EH (cell line): ENCODE results near the gene COL6A6.

Experiments
- DNase-seq: peaks from one replicate; pipeline ENCODE4 v3.0.0-alpha.2; 2015; ENCODE audit warnings: low read depth

Gene COL6A6, protein sequence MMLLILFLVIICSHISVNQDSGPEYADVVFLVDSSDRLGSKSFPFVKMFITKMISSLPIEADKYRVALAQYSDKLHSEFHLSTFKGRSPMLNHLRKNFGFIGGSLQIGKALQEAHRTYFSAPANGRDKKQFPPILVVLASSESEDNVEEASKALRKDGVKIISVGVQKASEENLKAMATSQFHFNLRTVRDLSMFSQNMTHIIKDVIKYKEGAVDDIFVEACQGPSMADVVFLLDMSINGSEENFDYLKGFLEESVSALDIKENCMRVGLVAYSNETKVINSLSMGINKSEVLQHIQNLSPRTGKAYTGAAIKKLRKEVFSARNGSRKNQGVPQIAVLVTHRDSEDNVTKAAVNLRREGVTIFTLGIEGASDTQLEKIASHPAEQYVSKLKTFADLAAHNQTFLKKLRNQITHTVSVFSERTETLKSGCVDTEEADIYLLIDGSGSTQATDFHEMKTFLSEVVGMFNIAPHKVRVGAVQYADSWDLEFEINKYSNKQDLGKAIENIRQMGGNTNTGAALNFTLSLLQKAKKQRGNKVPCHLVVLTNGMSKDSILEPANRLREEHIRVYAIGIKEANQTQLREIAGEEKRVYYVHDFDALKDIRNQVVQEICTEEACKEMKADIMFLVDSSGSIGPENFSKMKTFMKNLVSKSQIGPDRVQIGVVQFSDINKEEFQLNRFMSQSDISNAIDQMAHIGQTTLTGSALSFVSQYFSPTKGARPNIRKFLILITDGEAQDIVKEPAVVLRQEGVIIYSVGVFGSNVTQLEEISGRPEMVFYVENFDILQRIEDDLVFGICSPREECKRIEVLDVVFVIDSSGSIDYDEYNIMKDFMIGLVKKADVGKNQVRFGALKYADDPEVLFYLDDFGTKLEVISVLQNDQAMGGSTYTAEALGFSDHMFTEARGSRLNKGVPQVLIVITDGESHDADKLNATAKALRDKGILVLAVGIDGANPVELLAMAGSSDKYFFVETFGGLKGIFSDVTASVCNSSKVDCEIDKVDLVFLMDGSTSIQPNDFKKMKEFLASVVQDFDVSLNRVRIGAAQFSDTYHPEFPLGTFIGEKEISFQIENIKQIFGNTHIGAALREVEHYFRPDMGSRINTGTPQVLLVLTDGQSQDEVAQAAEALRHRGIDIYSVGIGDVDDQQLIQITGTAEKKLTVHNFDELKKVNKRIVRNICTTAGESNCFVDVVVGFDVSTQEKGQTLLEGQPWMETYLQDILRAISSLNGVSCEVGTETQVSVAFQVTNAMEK (N-terminal part only)

DNA sequence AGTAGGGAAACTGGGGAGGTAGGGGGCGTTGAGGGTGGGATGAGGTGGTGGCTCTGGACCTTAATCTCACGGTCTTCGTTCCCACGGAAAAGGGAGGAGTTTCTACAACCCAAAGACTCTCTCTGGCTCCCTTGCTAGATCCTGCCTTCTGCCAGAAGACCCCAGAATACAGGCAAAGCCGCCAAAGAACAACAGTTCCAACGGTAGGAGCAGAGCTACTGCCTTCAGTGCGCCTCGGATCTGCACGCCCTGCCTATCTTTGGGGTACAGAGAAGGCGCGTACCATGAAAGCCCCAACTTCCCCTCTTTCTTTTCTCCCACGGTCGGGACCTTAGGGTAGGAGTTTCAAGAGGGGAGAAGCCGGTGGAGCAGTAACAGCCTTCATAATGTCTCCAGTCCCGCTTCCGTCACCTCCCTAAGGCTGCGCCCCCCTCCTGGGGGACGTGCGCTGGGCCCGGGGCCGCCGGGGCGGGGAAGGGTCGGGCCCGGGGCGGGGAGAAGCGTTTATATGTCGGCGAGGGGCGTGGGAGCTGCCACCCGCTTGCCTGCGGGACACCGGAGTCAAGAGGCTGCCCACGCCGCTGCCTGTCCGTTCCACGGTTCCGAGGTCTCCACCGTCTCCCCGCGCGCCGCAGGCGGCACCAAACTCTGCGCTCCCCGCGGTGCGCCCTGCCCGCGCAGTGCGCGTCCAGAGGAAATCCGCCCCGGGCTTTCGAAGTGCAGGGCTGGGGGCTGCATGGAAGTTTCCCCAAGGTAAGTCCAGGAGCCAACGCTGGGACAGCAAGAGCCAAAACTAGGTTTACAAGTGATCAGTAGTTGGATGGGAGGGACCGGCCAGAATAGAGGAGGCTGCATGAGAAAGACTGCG lies at the start of gene COL6A6:
TSS of gene COL6A6 (plus strand) at position 533 of the 868 bp plus-strand sequence. CDS start 43,188 bp downstream, outside the sequence.
- DNase-seq: no peak

DNA sequence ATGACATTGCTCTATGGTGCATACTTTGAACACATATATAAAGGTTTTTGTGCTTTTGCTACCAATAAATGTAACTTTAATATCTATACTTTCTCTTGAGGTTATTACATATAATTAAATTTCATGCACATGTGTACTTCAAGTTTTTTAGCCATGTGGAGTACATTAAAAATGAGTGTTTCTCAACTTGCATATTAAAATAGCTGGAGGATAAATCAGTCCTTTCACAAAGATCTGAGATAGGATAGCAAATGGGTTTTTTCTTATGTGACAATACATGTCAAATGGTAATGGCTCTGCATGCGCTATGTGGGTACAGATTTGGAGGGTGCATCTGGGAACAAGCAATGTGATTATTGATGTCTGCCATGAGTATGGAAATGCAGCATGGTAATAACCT lies 48.7 kb upstream of the COL6A6 start:
- DNase-seq: no peak

DNA sequence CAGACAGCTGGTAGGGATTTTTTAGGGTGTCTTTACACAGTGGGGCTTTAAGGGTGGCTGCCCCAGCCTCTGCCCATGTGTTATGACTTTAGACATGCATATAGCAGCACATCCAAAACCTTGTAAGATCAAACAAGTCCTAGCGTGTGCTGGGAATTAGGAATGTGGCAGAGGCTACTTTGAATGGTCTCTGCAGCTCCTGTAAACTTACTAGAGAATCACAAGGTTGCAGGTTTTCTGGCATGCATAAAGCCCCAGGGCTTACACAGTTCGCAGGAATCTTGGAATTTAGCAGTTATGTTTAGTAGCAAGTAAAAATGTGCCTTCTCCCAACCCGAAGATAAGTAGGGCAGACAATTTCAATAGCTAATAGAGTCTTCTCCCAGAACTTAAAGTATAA lies 46.9 kb upstream of the COL6A6 start:
- DNase-seq: no peak

DNA sequence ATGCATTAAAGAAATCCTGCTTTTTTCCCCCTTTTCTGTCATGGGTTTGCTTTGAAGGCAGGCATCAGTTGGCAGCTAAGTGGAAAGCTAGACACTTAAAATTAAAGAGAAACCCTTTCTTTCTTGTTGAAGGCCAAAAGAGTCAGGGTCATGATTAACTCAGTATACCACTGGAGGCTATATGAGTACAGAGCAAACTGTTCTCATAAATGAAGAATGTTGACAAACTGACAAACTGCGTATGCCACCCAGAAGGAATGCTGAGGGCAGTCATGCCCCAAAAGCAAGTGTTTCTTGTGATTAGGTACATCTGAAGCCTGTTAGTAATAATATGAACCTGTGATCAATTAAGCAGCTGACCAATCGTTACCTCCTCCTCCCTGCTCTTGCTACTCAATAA lies 43.6 kb upstream of the COL6A6 start:
- no peak for DNase-seq

DNA sequence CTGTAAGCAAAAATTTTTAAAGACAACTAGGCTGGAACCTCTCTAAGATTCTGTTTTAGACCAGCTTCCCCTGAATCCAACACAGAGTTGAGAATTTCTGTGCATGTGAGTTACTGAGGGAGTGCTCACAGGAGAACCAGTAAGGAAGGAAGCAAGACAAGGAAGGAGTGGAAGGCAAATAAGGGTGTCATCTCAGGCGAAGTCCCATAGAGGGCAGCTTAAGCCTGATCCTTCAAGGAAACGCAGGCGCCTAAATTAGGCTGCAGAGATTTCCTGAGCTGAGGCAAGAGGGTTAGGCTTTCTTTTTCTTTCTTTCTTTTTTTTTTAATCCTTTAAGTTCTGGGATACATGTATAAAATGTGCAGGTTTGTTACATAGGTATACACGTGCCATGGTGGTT lies 36.2 kb upstream of the COL6A6 start:
- DNase-seq: peak; percentile 23

DNA sequence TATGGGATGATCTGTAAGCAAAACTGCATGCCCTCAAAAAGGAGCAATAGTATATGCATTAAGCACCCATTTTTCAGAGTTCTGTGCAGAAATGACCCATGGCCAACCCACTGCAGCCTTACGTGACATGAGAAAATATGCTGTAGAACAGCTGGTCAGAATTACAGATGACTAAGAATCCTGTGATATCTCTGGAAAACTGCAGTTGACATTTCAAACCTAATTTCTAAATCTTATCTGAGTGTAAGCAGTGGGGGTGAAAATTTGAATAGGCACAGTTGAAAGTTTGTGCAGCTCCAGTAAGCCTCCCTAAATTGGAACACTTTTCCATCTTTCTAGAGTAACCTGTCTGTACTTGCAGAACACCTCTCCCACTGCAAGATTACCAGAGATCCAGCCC lies 28.7 kb upstream of the COL6A6 start:
- no peak for DNase-seq

DNA sequence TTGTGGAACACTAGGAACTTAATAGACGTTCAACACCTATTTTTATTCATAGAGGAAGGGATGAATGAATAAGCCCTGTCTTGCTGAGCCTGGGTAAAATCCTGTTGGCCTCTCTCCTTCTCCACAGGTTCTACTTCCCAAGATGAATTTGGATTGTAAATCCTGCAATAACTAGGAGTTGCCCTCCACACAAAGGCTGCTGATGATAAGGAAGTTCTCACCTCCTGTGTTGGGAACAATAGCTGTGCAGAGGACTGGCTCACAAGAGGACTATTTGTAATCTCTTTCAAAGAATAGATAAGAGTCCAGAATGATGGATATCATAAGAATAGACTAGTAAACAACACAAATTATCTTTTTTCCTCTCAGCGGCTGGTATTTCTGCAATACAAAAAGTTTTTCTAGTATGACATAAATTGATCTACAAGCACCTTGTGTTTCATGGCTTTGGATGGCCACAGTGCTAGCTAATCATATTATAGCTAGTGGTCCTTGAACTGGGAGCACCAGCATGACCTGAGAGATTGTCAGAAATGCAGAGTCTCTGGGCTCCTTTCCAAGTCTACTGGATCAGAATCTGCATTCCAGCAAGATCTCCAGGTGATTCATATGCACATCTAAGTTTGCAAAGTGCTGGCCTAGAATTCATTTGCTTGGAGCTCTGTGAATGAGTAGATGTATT lies 28.1 kb upstream of the COL6A6 start:
- no peak for DNase-seq

DNA sequence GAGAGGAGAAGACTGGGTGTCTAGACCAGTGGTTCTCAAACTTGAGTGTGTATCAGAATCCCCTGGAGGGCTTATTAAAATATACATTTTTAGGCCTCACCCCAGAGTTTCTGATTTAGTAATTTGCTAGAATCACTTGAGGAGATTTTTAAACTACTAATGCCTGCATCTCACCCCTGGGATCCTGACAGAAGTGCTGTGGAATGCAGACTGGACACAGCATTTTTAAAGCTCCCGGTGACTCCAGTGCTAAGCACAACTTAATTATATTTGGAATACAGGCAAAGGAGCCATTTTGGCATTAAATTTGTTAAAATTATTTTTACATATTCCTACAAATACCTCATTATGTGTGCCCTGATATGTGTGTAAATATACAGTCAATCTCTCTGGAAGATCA lies 26.7 kb upstream of the COL6A6 start:
- peak; percentile 1 for DNase-seq

DNA sequence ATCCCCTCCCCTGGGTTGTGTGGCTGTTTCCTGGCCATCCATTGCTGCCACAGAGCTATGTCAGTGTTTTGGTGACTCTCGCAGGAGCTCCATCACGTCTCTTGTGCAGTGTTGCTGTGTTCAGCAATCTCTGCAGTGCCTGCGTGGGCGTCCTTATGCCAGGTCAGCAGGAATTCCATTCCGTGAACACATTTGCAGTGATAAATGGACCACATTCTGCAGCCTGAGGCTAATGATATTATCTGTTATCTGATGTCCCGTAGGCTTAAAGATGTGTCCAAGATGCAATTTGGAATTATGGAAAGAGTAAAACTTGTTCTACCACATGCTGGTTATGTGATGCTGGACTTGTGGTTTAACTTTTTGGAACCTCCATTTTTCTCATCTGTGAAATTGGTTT lies 25.5 kb upstream of the COL6A6 start:
- no peak for DNase-seq

DNA sequence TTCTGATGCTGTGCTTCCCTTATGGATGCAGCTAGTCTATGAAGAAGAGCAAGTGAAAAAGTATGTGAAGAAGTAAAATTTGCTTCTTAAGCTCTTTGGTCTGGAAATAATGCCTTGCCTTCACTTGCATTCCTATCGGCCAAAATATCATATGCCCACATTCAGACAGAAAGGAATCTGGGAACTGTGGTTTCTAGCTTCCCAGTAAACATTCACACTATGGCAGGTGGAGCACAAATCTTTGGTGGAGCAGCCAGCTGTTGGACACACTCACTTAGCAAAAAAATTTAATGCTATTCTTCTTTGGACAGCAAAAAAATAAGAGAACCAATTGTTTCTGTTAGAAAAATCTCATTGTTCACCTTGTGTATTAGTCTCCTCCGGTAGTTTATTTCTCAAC lies 12.3 kb upstream of the COL6A6 start:
- DNase-seq: no peak

DNA sequence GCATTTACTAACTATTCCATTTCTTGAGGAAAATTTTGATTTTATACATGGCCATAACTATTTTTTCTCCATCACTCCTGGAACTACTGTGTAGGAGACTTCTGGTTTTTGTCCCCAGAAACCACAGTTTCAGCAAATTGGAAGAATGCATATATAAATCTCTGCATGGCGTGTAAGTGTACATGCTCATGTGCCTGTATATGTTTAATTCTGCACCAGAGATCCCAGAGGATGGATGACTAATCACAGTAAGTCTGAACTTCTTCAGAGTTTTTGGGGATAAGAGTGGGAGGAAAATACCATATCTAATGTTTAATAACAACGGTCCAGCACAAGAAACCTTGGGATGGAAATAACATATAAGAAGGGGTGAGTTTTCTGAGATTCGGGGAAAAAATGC lies 10.9 kb upstream of the COL6A6 start:
- DNase-seq: no peak

DNA sequence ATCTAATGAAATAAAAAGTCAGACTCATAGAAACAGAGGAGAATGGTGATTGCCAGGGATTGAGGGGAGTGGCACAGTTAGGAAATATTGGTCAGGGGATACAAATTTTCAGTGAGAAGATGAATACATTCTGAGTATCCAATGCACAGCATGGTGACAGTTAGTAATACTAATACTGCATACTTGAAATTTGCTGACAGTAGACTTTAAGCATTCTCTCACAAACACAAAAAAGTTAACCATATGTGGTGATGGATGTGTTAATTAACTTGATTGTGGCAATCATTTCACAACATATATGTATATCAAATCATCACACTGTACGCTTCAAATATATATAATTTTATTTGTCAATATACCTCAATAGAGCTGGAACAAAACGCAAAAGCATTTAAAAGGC lies 9.2 kb upstream of the COL6A6 start:
- no peak for DNase-seq

DNA sequence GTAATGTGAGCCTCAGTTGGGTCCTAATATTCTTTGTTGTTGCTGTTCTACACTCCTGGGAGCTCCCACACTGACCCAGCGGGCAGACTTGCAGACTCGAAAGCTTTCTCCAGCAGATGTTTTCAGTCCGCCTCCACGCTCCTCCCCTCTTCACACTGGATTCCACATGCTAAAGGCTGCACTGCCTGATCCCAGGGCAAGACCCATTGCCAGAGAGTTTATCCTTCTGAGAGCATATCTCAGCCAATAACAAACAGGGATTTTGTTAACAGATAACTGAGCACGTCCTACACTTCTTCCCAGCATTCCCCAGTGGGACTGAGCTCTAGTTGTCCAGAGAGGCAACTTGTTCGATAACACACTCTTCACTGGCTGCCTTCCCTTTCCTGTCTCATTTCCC lies 8.0 kb upstream of the COL6A6 start:
- no peak for DNase-seq

DNA sequence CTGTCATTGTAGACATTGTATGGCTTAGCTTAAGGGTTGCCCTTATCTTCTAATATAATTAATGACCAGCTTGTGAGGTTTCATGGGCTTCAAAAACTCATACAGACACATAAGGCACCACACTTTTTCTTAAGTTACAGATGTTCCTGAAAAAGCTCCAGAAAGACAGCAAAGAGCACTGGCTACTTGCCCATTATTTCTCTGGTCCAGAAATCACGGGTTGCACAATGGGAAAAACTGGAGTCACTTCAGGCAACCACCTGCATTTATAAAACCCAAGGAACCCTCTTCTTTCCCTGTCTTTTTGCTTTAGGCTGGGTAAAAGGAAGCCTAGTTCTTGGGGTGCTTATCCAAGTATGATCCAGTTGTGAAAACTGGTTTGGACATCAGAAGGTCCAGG lies 2.3 kb upstream of the COL6A6 start:
- DNase-seq: no peak

DNA sequence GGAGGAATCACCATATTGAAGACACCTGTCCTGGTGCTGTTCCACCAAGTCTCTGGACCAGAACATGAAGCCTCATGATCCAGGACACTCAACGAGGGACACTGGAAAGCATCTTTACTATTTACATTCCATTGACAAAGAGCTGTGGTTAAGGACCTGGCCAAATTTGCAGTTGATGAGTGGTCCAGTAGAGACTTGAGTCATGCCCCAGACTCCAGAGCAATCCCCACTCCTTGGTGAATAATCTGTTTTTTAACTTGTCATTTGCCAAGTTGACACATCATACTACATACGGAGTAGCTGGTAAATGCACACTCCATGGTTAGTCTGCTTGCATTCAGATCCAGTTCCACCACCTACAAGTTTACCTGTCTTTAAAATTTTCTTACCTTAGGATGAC lies 1.2 kb upstream of the COL6A6 start:
- DNase-seq: no peak

DNA sequence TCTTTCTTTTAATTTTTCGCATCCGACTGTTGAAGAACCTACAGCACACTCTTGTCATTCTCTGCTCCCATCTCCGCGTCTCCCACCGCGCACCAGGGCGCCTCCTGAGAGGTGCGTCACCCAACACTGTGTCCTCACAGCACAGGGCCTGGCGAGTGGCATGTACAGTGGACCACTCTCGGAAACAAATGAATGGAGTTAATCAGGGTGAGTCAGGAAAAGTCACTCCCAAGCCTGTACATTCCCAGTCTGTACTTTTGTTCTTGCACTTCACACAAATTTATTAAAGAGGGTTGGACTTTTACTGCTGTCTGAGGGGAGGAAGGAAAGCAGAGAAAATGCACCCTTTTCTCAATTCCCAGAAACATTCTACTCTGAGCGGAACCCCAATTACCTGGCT lies 625 bp downstream of the COL6A6 start:
- no peak for DNase-seq

DNA sequence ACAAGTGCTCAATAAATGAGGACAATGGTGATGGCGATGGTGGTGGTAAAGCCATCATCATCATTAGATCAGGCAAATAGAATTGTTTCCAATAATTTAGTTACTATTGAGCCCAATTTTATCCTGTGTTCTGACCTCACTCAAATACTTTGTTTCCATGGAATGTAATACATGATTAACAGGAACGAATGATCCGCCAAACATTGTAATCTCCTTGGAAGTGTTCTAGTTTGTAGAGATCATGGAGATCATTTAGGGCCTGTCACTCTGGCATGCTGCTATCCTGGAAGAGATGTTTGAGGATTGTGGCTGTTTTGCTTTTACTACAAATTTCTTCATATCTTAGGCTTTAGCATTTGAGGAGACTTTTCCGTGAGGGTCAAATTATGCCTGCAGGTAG lies 2.8 kb downstream of the COL6A6 start:
- DNase-seq: no peak

DNA sequence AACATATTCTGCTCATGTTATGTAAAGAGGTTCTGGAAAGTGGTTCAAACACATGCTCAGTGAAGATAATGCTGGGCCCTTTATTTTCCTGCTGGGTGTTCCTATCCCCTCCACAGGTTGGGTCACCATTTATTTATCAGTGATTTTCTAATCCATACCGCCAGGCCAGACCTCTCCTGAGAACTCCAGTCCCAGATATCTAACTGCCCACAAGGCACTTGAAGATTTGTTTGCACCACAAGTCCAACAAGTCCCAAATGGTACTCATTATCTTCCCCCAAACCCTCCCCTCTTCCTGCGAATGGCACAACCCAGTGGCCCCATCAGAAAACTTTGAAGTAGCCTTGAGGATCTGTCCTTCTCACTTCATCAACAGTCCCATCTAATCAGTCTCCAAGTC lies 5.4 kb downstream of the COL6A6 start:
- no peak for DNase-seq

DNA sequence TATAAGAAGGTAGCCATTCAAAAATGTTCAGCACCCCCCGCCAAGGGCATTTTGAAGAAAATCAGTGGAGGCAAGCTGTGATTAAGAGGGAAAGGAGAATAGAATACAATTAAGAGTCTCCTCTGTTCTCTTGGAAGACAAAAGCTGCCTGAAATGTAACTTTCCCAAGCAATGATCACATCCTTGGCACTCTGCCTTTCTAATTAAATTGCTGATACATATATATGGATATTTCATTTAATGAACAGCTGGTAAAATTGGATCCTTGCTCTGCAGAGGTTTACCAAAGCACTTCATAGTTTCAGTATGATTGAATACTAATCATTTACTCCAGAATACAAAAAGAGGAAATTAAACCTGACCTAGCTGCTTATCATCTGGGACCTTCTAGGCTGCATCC lies 10.4 kb downstream of the COL6A6 start:
- DNase-seq: no peak

DNA sequence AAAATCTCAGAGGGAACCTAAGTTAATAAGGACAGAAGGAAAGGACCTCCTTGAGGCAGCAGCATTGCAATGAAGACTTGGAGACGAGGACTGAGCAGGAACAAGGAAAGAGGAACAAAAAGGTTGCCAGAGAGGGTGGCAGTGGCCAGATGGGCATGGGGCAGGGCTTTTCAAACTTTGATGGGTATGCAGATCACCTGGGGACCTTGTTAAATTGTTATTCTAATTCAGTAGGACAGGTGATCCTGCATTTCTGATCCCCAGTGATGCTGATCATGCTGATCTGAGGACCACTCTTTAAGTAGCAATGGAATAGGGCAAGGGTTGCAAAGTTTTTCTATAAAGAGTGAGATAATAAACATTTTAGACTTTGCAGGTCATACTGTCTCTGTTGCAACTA lies 11.1 kb downstream of the COL6A6 start:
- DNase-seq: no peak
